Measurements from ENCODE around the gene BEAN1. TPM values are rescaled to one million over a fixed set of nuclear protein-coding genes. Genes with fewer than 3 reads are reported as not detected.

Gene BEAN1
- total and polyA plus RNA-seq, 2 experiments from 2014 or later: 0.07 to 0.10 TPM

DNA sequence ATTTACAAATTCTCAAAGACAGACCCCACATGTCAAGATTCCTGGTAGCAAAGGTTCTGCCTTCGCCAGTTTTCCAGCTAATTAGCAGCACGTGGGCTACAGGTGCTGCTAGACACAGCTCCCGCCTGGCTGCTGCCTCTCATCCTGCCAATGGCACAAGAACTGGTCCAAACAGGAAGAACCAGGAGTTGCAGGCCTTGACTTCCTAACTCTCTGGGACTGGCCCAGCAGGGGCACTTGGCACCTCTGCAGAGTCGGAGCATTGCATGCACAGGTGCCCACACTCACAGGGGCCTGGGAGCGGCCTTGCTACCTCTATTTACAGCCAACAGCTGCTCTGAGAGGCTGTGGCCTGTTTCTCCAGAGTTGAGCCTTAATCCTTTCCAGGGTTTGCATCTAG, 83.2 kb downstream of the BEAN1 start (continued):
- TF ChIP-seq, protein P1, sequence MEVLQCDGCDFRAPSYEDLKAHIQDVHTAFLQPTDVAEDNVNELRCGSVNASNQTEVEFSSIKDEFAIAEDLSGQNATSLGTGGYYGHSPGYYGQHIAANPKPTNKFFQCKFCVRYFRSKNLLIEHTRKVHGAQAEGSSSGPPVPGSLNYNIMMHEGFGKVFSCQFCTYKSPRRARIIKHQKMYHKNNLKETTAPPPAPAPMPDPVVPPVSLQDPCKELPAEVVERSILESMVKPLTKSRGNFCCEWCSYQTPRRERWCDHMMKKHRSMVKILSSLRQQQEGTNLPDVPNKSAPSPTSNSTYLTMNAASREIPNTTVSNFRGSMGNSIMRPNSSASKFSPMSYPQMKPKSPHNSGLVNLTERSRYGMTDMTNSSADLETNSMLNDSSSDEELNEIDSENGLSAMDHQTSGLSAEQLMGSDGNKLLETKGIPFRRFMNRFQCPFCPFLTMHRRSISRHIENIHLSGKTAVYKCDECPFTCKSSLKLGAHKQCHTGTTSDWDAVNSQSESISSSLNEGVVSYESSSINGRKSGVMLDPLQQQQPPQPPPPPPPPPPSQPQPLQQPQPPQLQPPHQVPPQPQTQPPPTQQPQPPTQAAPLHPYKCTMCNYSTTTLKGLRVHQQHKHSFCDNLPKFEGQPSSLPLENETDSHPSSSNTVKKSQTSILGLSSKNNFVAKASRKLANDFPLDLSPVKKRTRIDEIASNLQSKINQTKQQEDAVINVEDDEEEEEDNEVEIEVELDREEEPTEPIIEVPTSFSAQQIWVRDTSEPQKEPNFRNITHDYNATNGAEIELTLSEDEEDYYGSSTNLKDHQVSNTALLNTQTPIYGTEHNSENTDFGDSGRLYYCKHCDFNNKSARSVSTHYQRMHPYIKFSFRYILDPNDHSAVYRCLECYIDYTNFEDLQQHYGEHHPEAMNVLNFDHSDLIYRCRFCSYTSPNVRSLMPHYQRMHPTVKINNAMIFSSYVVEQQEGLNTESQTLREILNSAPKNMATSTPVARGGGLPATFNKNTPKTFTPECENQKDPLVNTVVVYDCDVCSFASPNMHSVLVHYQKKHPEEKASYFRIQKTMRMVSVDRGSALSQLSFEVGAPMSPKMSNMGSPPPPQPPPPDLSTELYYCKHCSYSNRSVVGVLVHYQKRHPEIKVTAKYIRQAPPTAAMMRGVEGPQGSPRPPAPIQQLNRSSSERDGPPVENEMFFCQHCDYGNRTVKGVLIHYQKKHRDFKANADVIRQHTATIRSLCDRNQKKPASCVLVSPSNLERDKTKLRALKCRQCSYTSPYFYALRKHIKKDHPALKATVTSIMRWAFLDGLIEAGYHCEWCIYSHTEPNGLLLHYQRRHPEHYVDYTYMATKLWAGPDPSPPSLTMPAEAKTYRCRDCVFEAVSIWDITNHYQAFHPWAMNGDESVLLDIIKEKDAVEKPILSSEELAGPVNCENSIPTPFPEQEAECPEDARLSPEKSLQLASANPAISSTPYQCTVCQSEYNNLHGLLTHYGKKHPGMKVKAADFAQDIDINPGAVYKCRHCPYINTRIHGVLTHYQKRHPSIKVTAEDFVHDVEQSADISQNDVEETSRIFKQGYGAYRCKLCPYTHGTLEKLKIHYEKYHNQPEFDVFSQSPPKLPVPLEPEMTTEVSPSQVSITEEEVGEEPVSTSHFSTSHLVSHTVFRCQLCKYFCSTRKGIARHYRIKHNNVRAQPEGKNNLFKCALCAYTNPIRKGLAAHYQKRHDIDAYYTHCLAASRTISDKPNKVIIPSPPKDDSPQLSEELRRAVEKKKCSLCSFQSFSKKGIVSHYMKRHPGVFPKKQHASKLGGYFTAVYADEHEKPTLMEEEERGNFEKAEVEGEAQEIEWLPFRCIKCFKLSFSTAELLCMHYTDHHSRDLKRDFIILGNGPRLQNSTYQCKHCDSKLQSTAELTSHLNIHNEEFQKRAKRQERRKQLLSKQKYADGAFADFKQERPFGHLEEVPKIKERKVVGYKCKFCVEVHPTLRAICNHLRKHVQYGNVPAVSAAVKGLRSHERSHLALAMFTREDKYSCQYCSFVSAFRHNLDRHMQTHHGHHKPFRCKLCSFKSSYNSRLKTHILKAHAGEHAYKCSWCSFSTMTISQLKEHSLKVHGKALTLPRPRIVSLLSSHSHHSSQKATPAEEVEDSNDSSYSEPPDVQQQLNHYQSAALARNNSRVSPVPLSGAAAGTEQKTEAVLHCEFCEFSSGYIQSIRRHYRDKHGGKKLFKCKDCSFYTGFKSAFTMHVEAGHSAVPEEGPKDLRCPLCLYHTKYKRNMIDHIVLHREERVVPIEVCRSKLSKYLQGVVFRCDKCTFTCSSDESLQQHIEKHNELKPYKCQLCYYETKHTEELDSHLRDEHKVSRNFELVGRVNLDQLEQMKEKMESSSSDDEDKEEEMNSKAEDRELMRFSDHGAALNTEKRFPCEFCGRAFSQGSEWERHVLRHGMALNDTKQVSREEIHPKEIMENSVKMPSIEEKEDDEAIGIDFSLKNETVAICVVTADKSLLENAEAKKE (CRISPR knock-in tag; IDR thresholded peaks at IDR 0.05): no peak

GRCh38 chr16:66510711-66511601, 83.9 kb downstream of the BEAN1 start:
- Histone ChIP-seq H3F3A (replicated peaks; ENCODE audit: low read depth) (no peaks in the 10 kb centered on the region), H3K27me3 (ENCODE audit: insufficient read depth) (no peaks in the 10 kb centered on the region), H2AFZ (no peak overlapping the region), H3K27ac (ENCODE audit: low read depth) (peak overlapping the region; percentile 9; the same call in 1 of the 2 replicates), H4K20me1 (replicated peaks; ENCODE audit: insufficient read depth) (no peaks in the 10 kb centered on the region), H3K36me3 (ENCODE audit: insufficient read depth) (no peaks in the 10 kb centered on the region), H3K4me1 (ENCODE audit: insufficient read depth) (peaks cover 14% of the 10 kb centered on the region), H3K79me2 (replicated peaks; ENCODE audit: insufficient read depth) (no peaks in the 10 kb centered on the region), H3K9me2 (ENCODE audit: insufficient read depth) (no peaks in the 10 kb centered on the region), H3K4me3 (no peak overlapping the region), H3K4me2 (peak overlapping the region; percentile 28; the same call in 1 of the 2 replicates)
- Mint-ChIP-seq H3K27ac (no peak overlapping the region), H3K4me1 (peaks cover 30% of the 10 kb centered on the region), H3K4me3 (no peak overlapping the region), H3K9me3 (no peaks in the 10 kb centered on the region; the same call in 2 of the 3 replicates), H3K36me3 (ENCODE audit: low read depth) (peaks cover 18% of the 10 kb centered on the region), H3K27me3 (ENCODE audit: insufficient read depth, low read depth, poor library complexity) (peaks cover 6% of the 10 kb centered on the region)
- no peak for DNase-seq (ENCODE audit: low spot score)
- ATAC-seq: peak; percentile 39
- TF ChIP-seq POLR2AphosphoS5 (IDR thresholded peaks at IDR 0.05; ENCODE audit: low read depth) (no peak), NANOG (IDR thresholded peaks at IDR 0.05; ENCODE audit: borderline replicate concordance) (no peak), ZNF114 (CRISPR knock-in tag; IDR thresholded peaks at IDR 0.05) (no peak), CTCF (conservative IDR thresholded peaks at IDR 0.05; ENCODE audit: low read depth in 2 of 2) (no peak), STAT1 (IDR thresholded peaks at IDR 0.05; ENCODE audit: unreplicated experiment) (no peak), JUNB (IDR thresholded peaks at IDR 0.05; ENCODE audit: unreplicated experiment) (no peak)
- TF ChIP-seq, protein P2, sequence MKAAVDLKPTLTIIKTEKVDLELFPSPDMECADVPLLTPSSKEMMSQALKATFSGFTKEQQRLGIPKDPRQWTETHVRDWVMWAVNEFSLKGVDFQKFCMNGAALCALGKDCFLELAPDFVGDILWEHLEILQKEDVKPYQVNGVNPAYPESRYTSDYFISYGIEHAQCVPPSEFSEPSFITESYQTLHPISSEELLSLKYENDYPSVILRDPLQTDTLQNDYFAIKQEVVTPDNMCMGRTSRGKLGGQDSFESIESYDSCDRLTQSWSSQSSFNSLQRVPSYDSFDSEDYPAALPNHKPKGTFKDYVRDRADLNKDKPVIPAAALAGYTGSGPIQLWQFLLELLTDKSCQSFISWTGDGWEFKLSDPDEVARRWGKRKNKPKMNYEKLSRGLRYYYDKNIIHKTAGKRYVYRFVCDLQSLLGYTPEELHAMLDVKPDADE (IDR thresholded peaks at IDR 0.05): no peak
- TF ChIP-seq, protein P3, sequence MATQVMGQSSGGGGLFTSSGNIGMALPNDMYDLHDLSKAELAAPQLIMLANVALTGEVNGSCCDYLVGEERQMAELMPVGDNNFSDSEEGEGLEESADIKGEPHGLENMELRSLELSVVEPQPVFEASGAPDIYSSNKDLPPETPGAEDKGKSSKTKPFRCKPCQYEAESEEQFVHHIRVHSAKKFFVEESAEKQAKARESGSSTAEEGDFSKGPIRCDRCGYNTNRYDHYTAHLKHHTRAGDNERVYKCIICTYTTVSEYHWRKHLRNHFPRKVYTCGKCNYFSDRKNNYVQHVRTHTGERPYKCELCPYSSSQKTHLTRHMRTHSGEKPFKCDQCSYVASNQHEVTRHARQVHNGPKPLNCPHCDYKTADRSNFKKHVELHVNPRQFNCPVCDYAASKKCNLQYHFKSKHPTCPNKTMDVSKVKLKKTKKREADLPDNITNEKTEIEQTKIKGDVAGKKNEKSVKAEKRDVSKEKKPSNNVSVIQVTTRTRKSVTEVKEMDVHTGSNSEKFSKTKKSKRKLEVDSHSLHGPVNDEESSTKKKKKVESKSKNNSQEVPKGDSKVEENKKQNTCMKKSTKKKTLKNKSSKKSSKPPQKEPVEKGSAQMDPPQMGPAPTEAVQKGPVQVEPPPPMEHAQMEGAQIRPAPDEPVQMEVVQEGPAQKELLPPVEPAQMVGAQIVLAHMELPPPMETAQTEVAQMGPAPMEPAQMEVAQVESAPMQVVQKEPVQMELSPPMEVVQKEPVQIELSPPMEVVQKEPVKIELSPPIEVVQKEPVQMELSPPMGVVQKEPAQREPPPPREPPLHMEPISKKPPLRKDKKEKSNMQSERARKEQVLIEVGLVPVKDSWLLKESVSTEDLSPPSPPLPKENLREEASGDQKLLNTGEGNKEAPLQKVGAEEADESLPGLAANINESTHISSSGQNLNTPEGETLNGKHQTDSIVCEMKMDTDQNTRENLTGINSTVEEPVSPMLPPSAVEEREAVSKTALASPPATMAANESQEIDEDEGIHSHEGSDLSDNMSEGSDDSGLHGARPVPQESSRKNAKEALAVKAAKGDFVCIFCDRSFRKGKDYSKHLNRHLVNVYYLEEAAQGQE (IDR thresholded peaks at IDR 0.05; ENCODE audit: unreplicated experiment): no peak

Data from GM23338 (cell line).